Trophoblast cell (in vitro differentiated cells and primary cell): Measurements from ENCODE around the gene IL16.

Experiments used
- DNase-seq, 2 donors: peaks; one replicate each; pipeline ENCODE4 v3.0.0-alpha.2; 2016
- H2AFZ ChIP-seq: 2 replicates; pipeline ENCODE4 v1.6.1; 2013; ENCODE audit warnings: low read length, moderate library complexity, mild to moderate bottlenecking; ENCODE audit not compliant: insufficient read depth, poor library complexity
- H2AK5ac ChIP-seq: 2 replicates; pipeline ENCODE4 v1.6.1; 2013; ENCODE audit warnings: mild to moderate bottlenecking, low read length
- H2BK120ac ChIP-seq: 2 replicates; pipeline ENCODE4 v1.6.1; 2013; ENCODE audit warnings: low read length, mild to moderate bottlenecking, moderate library complexity; ENCODE audit not compliant: insufficient read depth, poor library complexity
- H2BK12ac ChIP-seq: 2 replicates; pipeline ENCODE4 v1.6.1; 2013; ENCODE audit warnings: mild to moderate bottlenecking, low read length, moderate library complexity
- H2BK5ac ChIP-seq: 2 replicates; pipeline ENCODE4 v1.6.1; 2013; ENCODE audit warnings: low read length, low read depth, moderate library complexity, mild to moderate bottlenecking; ENCODE audit not compliant: poor library complexity
- H3K14ac ChIP-seq: 2 replicates; pipeline ENCODE4 v1.6.1; 2013; ENCODE audit warnings: mild to moderate bottlenecking, low read length
- H3K18ac ChIP-seq: 2 replicates; pipeline ENCODE4 v1.6.1; 2013; ENCODE audit warnings: mild to moderate bottlenecking, low read length
- H3K23ac ChIP-seq: 2 replicates; pipeline ENCODE4 v1.6.1; 2013; ENCODE audit warnings: low read length
- H3K27ac ChIP-seq: 2 replicates; pipeline ENCODE4 v1.5.1; 2013; ENCODE audit warnings: low read depth, mild to moderate bottlenecking, inconsistent platforms, low read length, moderate library complexity
- H3K27me3 ChIP-seq: 2 replicates; pipeline ENCODE4 v1.6.1; 2013; ENCODE audit warnings: inconsistent platforms, mild to moderate bottlenecking, low read length, moderate library complexity; ENCODE audit not compliant: insufficient read depth
- H3K36me3 ChIP-seq, 2 experiments: 1 replicate in 1 of 2; 2 replicates in 1 of 2; pipeline ENCODE4 v1.6.1; 2013; ENCODE audit warnings: low read length in 2 of 2, mild to moderate bottlenecking in 2 of 2, moderate library complexity in 1 of 2; ENCODE audit not compliant: insufficient read depth in 2 of 2, control insufficient read depth in 1 of 2
- H3K4ac ChIP-seq: 2 replicates; pipeline ENCODE4 v1.6.1; 2013; ENCODE audit warnings: low read depth, mild to moderate bottlenecking, low read length, moderate library complexity
- H3K4me1 ChIP-seq, 2 experiments: 1 replicate in 1 of 2; 2 replicates in 1 of 2; pipeline ENCODE4 v1.6.1; 2013; ENCODE audit warnings: low read length in 2 of 2, mild to moderate bottlenecking in 2 of 2, moderate library complexity in 1 of 2; ENCODE audit not compliant: insufficient read depth in 2 of 2, control insufficient read depth in 1 of 2
- H3K4me2 ChIP-seq: 2 replicates; pipeline ENCODE4 v1.6.1; 2013; ENCODE audit warnings: inconsistent platforms, mild to moderate bottlenecking, low read length, moderate library complexity
- H3K4me3 ChIP-seq: 2 replicates; pipeline ENCODE4 v1.5.1; 2013; ENCODE audit warnings: mild to moderate bottlenecking, low read depth, low read length, inconsistent platforms
- H3K79me1 ChIP-seq: one replicate; pipeline ENCODE4 v1.6.1; 2013; ENCODE audit warnings: low read length
- H3K79me2 ChIP-seq: 2 replicates; pipeline ENCODE4 v1.6.1; 2013; ENCODE audit warnings: low read length, mild to moderate bottlenecking; ENCODE audit not compliant: control insufficient read depth, insufficient read depth, poor library complexity
- H3K9ac ChIP-seq: 2 replicates; pipeline ENCODE4 v1.6.1; 2013; ENCODE audit warnings: mild to moderate bottlenecking, low read length
- H3K9me3 ChIP-seq: 2 replicates; pipeline ENCODE4 v1.6.1; 2013; ENCODE audit warnings: low read depth, mild to moderate bottlenecking, control low read depth, inconsistent platforms, low read length; ENCODE audit not compliant: insufficient read depth
- H4K12ac ChIP-seq: 2 replicates; pipeline ENCODE4 v1.6.1; 2013; ENCODE audit warnings: low read depth, mild to moderate bottlenecking, low read length, moderate library complexity
- H4K8ac ChIP-seq: 2 replicates; pipeline ENCODE4 v1.6.1; 2013; ENCODE audit warnings: low read depth, mild to moderate bottlenecking, low read length, moderate library complexity
- H4K91ac ChIP-seq: one replicate; pipeline ENCODE4 v1.6.1; 2013; ENCODE audit warnings: low read depth, mild to moderate bottlenecking, low read length, moderate library complexity
- WGBS: extraction: QIAGEN DNeasy Blood & Tissue Kit; methylation state at CpG from one replicate; pipeline ENCODE4 v1.1.7; 2013; ENCODE audit warnings: missing lambda C conversion rate; ENCODE audit not compliant: insufficient read length, insufficient coverage; ENCODE audit errors: extremely low coverage; 5-methylcytosine and 5-hydroxymethylcytosine counted together

The IL16 gene

GRCh38 chr15:81258455-81258854 lies 61.8 kb downstream of the IL16 start:
- DNase-seq = no peak
- no peaks in the 10 kb centered on the region for H3K79me1 ChIP-seq
- H3K79me2 ChIP-seq = no peaks in the 10 kb centered on the region
- H2BK12ac ChIP-seq = no peak overlapping the region
- H2AK5ac ChIP-seq = no peak overlapping the region
- no peaks in the 10 kb centered on the region for H3K4me1 ChIP-seq
- no peak overlapping the region for H4K91ac ChIP-seq
- no peak overlapping the region for H2AFZ ChIP-seq
- no peak overlapping the region for H3K14ac ChIP-seq
- no peak overlapping the region for H3K4me3 ChIP-seq
- no peaks in the 10 kb centered on the region for H3K27me3 ChIP-seq
- no peaks in the 10 kb centered on the region for H3K9me3 ChIP-seq
- H3K4me2 ChIP-seq = no peak overlapping the region
- H3K9ac ChIP-seq = no peak overlapping the region
- no peaks in the 10 kb centered on the region for H3K36me3 ChIP-seq
- H4K8ac ChIP-seq = no peak overlapping the region
- no peak overlapping the region for H2BK120ac ChIP-seq
- H2BK5ac ChIP-seq = no peak overlapping the region
- no peak overlapping the region for H4K12ac ChIP-seq
- H3K18ac ChIP-seq = no peak overlapping the region
- no CpG with 5 or more reads among the region's 8 CpGs for WGBS
- no peak overlapping the region for H3K27ac ChIP-seq
- no peak overlapping the region for H3K4ac ChIP-seq
- H3K23ac ChIP-seq = no peak overlapping the region

DNA sequence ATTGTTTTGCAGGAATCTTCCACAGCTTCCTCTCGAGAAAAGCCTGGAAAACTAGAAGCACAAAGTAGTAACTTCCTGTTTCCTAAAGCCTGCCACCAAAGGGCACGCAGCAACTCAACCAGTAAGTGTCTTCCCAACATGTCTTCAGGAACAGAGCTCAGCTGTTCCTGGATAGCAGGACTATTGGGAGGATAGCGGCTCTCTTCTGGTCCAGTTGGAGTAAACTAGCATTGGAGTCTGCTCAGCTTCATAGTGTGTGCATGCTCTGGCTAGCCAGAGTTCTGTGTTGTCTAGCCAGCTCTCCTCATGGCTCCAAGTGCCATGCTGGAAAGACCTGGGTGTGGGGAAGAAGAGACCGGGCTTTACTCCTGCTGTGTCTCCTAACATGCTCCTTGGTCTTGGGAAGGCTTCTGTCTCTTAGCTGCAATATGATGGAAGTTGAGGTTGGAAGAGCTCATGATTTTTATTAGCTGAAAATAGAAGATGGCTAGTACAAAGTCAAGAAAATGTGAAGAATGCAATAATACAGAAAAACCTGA lies 63.1 kb downstream of the IL16 start:
- WGBS = no CpG with 5 or more reads among the region's 4 CpGs
- no peak overlapping the region for H3K4me2 ChIP-seq

DNA sequence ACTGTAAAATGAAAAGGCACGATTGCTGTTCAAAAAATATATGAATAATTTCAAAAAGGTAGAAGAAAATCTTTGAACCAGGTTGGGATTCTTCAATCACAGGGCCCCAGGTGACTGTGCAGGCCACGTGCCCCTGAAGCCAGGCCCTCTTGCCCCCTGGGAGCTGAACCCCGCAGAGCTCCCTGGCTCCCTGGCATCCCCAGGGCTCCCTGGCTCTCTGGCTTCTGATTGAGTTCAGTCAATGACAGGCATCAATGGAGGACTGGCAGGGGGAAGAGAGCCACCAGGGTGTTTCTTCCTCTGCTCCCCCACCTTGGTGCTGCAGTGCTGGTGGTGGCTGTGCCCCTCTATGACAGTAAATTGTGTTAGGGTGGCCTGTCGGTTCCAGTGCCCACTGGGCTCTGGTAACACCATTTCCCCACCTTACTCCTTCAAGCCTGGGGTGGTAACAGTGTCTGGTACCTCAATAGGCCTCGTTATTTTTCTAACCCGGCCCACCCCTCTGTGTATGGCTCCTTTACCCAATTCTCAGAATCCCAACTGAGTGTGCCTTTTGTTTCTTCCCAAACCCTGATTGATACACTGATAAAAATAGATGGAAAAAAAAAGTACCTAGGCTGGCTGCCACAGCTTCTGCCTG lies 64.6 kb downstream of the IL16 start:
- Histone ChIP-seq H3K79me2 (no peaks in the 10 kb centered on the region), H3K4me3 (no peak overlapping the region), H3K4me1 (peaks cover 0 to 2% of the 10 kb centered on the region in 2 experiments), H3K4ac (no peak overlapping the region), H3K18ac (no peak overlapping the region), H3K27ac (no peak overlapping the region), H4K12ac (no peak overlapping the region), H4K91ac (no peak overlapping the region), H3K9ac (no peak overlapping the region), H2AFZ (no peak overlapping the region), H2BK12ac (no peak overlapping the region), H4K8ac (no peak overlapping the region), H3K36me3 (no peaks in the 10 kb centered on the region), H3K9me3 (no peaks in the 10 kb centered on the region), H3K79me1 (no peaks in the 10 kb centered on the region), H2AK5ac (no peak overlapping the region), H3K4me2 (no peak overlapping the region), H2BK5ac (no peak overlapping the region), H3K23ac (no peak overlapping the region), H2BK120ac (no peak overlapping the region), H3K14ac (no peak overlapping the region), H3K27me3 (no peaks in the 10 kb centered on the region)
- WGBS = no CpG with 5 or more reads among the region's 6 CpGs
- DNase-seq = no peak

More for the DNA sequence above, 63.1 kb downstream of the IL16 start:
- Histone ChIP-seq H2BK12ac (no peak overlapping the region), H3K18ac (no peak overlapping the region), H3K36me3 (no peaks in the 10 kb centered on the region), H3K27me3 (no peaks in the 10 kb centered on the region), H3K4me1 (no peaks in the 10 kb centered on the region), H4K12ac (no peak overlapping the region), H3K4me3 (no peak overlapping the region), H2BK5ac (no peak overlapping the region), H3K9ac (no peak overlapping the region), H3K79me2 (no peaks in the 10 kb centered on the region), H4K8ac (no peak overlapping the region), H2AK5ac (no peak overlapping the region), H2BK120ac (no peak overlapping the region), H3K23ac (no peak overlapping the region), H3K4ac (no peak overlapping the region), H3K14ac (no peak overlapping the region), H4K91ac (no peak overlapping the region), H3K27ac (no peak overlapping the region), H2AFZ (no peak overlapping the region), H3K9me3 (no peaks in the 10 kb centered on the region), H3K79me1 (no peaks in the 10 kb centered on the region)
- DNase-seq = no peak

GRCh38 chr15:81263477-81263876 lies 66.8 kb downstream of the IL16 start:
- Histone ChIP-seq H3K9ac (no peak overlapping the region), H2AFZ (no peak overlapping the region), H3K36me3 (no peaks in the 10 kb centered on the region), H3K14ac (no peak overlapping the region), H2BK120ac (no peak overlapping the region), H4K8ac (no peak overlapping the region), H2BK12ac (no peak overlapping the region), H3K23ac (no peak overlapping the region), H3K4ac (no peak overlapping the region), H3K79me2 (no peaks in the 10 kb centered on the region), H3K27me3 (no peaks in the 10 kb centered on the region), H3K79me1 (no peaks in the 10 kb centered on the region), H3K27ac (no peak overlapping the region), H2AK5ac (no peak overlapping the region), H3K4me2 (no peak overlapping the region), H4K91ac (no peak overlapping the region), H4K12ac (no peak overlapping the region), H3K4me3 (no peak overlapping the region), H2BK5ac (no peak overlapping the region), H3K18ac (no peak overlapping the region), H3K4me1 (peaks cover 0 to 2% of the 10 kb centered on the region in 2 experiments), H3K9me3 (no peaks in the 10 kb centered on the region)
- WGBS = no CpG with 5 or more reads among the region's 4 CpGs
- no peak for DNase-seq
